NCI-H2227 treated with DMSO at 0.1 percent for 48 hours (cell line): ENCODE measurements around the gene RBM34.
A peak's percentile ranks its signal among the peaks of the same experiment; 100 is the strongest.
"Not testable (repeated sequence)": the region's sequence is repeated elsewhere in the genome, so short reads cannot be mapped to it uniquely, and the experiment has no call there.

Source experiments
- DNase-seq: peaks from one replicate; lab custom pipeline; 2025; lab: John Stamatoyannopoulos, UW

The RBM34 gene, protein sequence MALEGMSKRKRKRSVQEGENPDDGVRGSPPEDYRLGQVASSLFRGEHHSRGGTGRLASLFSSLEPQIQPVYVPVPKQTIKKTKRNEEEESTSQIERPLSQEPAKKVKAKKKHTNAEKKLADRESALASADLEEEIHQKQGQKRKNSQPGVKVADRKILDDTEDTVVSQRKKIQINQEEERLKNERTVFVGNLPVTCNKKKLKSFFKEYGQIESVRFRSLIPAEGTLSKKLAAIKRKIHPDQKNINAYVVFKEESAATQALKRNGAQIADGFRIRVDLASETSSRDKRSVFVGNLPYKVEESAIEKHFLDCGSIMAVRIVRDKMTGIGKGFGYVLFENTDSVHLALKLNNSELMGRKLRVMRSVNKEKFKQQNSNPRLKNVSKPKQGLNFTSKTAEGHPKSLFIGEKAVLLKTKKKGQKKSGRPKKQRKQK

DNA sequence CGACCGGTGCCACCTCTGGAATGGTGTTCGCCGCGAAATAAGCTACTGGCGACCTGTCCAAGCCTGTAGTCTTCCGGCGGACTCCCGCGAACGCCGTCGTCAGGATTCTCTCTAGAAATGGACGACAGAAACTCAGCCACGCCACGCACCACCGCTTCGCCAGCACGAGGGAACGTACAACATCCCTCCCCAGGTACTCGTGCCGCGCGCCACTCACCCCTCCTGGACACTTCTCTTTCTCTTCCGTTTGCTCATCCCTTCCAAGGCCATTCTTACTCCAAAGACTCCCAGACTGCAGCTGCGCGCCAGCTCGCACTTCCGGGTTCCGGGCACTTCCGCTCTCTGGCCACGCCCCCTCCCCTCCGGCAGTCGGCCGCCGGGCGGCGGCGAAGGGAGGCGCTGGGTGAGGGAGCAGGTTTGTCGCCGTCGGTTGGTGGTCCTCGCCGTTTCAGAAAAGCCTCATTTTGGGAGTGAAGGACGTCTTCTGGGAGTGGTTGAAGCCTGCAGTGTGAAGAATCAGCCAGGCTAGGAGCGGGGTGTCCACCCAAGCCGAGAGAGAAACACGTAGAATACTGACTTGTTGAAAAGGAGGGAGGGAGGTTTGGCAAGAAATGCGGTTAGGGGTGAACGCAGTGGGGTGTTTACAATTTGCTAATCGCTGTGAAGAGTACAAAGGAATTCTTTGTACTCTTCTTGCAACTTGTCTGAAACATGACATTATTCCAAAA lies at the start of gene RBM34:
Gene RBM34 (minus strand): TSS at position 294 of the 728 bp plus-strand sequence. CDS start 24 bp downstream, at position 270.
- DNase-seq, result peak; percentile 95

DNA sequence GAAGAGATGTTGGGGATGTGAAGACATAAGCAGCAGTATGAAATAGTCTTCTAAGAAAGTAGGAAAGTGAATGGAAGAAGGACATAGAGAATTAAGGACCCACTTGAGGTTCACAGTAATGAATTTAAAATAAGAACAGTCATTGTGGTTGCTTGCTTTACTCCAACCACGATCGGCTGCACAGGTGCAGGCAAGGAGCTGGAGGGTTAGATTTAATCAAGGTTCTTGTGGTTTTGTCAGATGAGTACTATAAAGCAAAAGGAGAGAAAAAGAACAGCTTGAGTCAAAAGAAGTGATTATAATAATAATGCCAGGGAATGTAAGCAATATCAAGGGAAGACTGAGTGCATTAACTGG lies 46.1 kb upstream of the RBM34 start:
- DNase-seq, result no peak

- DNase-seq, result no peak
Observed at GRCh38 chr1:235206533-235207208, 45.6 kb upstream of the RBM34 start.

GRCh38 chr1:235205687-235206086 lies 44.6 kb upstream of the RBM34 start:
- no peak for DNase-seq

- DNase-seq, result no peak
Observed at GRCh38 chr1:235203428-235203827, 42.4 kb upstream of the RBM34 start.

GRCh38 chr1:235202447-235202846 lies 41.4 kb upstream of the RBM34 start:
- not testable (repeated sequence) for DNase-seq

DNA sequence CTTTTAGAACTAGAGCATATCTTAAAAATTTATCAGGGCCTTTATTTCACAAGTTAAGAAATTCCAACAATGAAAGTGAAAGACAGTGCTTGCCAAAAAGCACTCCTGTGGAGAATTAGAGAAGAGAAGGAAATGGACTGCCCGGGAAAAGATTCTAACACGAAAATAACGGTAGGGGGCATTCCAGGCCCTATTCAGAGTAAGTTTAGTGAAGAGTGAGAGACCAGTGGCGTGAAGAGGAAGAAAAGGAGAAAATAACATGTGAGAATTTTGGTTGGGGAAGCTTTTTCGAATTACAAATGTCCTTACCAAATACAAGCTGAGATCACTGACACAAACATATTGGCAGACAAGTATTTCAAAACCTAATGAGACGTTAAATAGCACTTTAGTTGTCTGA lies 38.4 kb upstream of the RBM34 start:
- DNase-seq, result no peak

GRCh38 chr1:235190431-235190830 lies 29.4 kb upstream of the RBM34 start:
- DNase-seq, result no peak

- DNase-seq, result no peak
Observed at GRCh38 chr1:235187316-235187715, 26.3 kb upstream of the RBM34 start.

GRCh38 chr1:235181561-235182245 lies 20.7 kb upstream of the RBM34 start:
- no peak for DNase-seq

DNA sequence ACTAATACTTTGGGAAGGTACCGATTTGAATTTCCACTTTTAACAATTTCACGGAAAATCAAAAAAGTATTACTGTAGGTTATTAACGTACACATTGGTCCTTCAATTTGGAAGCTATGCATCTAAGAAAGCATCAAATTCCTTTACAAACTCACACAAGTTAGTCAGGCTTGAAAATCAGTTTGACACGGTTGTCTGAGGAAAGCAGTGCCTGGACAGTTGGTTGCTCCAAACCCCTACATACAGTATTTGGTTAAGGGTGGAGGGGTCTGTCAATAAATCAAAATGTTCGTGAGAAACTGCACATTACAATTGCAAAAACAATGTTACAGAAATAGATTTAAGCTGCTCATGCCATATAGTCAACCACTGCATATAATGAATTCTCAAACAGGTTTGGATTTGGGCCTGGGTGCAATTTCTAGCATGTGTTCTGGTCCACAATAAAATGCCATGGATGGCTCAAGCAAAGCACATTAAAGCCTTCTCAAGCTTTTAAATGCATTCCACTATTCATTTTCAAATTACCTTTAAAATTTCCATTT lies 19.9 kb upstream of the RBM34 start:
- no peak for DNase-seq

DNA sequence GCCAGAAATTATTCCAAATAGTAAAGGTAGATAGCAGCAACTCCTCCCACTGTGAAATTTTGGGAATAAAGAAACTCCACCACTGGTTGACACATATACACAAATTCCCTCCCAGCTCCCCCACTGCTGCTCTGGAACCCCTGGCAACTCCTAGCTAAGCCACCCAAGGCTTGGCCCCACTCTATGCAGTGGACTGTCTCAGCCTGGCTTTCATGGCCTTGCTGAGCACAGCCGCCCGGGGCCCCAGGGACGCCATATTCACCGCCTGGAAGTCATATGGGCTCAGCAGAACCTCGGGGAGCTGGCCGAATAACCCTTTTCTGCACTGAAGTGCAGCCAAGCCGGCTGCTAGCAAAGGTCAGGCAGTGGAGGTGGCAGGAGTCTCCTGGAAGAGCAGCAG lies 15.4 kb upstream of the RBM34 start:
- no peak for DNase-seq

- no peak for DNase-seq
Observed at GRCh38 chr1:235169986-235170385, 8.9 kb upstream of the RBM34 start.

- DNase-seq, result no peak
Observed at GRCh38 chr1:235168375-235168774, 7.3 kb upstream of the RBM34 start.

DNA sequence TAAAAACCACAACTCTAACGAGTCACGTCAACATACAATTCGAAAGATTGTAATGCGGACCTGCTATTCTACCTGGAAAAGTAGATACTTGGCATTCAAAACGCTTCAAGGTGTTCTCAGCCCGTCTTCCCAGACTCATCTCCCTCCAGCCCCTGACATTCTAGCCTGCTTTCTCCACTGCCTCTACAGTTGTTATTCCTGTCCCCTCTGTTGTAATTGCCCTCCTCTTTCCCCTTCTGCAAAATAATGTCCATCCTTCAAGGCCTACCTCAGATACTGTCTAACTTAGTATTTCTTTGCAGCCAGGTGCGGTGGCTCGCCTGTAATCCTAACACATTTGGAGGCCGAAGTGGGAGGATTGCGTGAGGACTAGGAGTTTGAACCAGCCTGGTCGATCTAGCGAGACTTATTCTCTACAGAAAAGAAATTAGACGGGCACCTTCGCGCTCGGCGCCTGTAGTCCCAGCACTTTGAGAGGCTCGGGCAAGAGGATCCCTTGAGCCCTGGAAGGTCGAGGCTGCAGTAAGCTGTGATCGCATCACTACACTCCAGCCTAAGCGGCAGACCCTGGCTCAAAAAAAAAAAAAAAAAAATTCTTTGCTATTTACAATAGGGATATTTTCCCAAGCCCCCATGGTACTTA lies 756 bp upstream of the RBM34 start:
- DNase-seq, result no peak

- peak; percentile 69 for DNase-seq
Observed at GRCh38 chr1:235160383-235160956, 580 bp downstream of the RBM34 start.

- peak; percentile 15 for DNase-seq
Observed at GRCh38 chr1:235159930-235160329, 1.1 kb downstream of the RBM34 start.

DNA sequence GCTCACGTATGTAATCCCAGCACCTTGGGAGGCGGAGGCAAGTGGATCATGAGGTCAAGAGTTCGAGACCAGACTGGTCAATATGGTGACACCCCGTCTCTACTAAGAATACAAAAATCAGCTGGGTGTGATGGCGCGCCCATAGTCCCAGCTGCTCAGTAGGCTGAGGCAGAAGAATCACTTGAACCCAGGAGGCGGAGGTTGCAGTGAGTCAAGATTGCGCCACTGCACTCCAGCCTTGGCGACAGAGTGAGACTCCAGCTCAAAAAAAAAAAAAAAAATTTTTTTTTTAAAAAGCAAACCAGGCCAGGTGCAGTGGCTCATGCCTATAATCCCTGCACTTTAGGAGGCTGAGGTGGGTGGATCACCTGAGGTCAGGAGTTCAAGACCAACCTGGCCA lies 1.8 kb downstream of the RBM34 start:
- DNase-seq, result not testable (repeated sequence)

DNA sequence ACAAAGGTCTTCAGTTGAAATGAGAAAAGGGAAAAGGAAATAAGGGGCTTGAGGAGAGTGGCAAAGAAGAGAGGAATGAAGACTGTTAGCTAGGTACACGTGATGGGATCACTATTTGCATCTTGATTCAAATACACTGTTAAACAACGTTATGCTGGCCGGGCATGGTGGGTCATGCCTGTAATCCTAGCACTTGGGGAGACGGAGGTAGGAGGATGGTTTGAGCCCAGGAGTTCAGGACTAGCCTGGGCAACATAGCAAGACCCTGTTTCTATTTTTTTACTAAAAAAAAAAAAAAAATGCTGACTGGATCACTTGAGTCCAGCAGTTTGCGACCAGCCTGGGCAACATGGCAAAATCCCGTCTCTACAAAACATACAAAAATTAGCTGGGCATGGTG lies 2.4 kb downstream of the RBM34 start:
- DNase-seq, result no peak

DNA sequence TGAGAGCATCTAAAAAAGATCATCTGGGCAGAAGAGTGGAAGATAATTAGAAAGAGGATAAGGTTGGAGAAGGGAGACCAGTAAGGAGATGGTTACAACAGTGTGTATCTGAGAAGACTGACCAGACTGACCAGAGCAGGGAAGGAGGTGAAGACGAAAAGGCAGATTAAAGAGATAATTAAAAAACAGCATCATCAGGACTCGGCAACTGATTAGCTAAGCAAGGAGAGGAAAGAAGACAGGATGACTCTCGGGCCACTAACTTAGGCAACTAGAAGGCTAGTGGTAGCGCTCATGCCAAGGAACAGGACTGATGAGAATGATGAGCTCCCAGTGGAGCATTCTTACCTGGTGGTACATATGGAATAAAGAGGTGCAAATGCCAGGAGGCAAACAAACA lies 3.9 kb downstream of the RBM34 start:
- no peak for DNase-seq

DNA sequence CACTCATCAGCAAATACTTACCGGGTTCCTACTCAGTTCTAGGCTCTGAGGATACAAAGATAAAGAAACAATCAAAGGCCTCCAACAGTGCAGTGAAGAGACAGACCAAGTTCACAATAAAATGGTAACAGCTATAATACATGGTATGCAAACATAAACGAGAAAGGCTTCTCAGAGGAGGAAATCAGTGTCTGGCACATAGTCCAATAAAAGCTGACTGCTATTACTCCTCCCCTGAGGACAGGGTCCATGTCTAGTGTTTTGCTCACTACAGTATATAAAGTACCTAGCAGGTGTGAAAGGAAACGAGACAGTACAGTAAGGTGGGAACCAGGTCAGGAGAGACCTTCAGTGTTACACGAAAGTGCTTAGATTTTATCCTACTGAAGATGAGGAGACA lies 4.3 kb downstream of the RBM34 start:
- DNase-seq, result no peak
